PC-3 (cell line): ENCODE results near the gene HOPX. TPM values are rescaled to one million over a fixed set of nuclear protein-coding genes. Genes with fewer than 3 reads are reported as not detected.

Experiments
- ATAC-seq: fragments of 200-7000 bp; cut with Tn5 transposase; 2 replicates; pipeline ENCODE4 v1.9.1; 2020; ENCODE audit warnings: mild to moderate bottlenecking, moderate library complexity
- BruUV-seq: library from RNA; stranded (reverse); fragments of 400-500 nt; replicated peaks from 2 replicates; lab custom pipeline; 2021; lab: Mats Ljungman, UMichigan
- CTCF ChIA-PET: fragments of 300-600 bp; sonication (Branson Sonifier 250); formaldehyde crosslinking; loops from one replicate; lab custom pipeline; 2022; ENCODE audit warnings: antibody characterized with exemption; lab: Charles Lee
- POLR2A ChIA-PET: fragments of 300-600 bp; sonication (Branson Sonifier 250); formaldehyde crosslinking; loops from one replicate; lab custom pipeline; 2022; ENCODE audit warnings: antibody characterized with exemption; ENCODE audit not compliant: unreplicated experiment; lab: Charles Lee
- DNase-seq: peaks from one replicate; pipeline ENCODE4 v3.0.0-alpha.2; 2015
- H2AFZ ChIP-seq: fragments of 300-600 bp; sonication (generic); 2 replicates; pipeline ENCODE4 v1.6.0; 2016; ENCODE audit warnings: antibody characterized with exemption, low read length
- H3F3A ChIP-seq: fragments of 300-600 bp; sonication (generic); one replicate; pipeline ENCODE4 v1.6.0; 2017; ENCODE audit warnings: antibody characterized with exemption, low read length, control low read depth, mild to moderate bottlenecking; ENCODE audit not compliant: unreplicated experiment
- H3K27ac ChIP-seq: fragments of 300-600 bp; sonication (generic); 2 replicates; pipeline ENCODE4 v1.5.1; 2016; ENCODE audit warnings: mild to moderate bottlenecking, low read length
- H3K27me3 ChIP-seq: fragments of 300-600 bp; sonication (generic); 2 replicates; pipeline ENCODE4 v1.6.1; 2016; ENCODE audit warnings: low read length, mixed read lengths
- H3K36me3 ChIP-seq: fragments of 300-600 bp; sonication (generic); 2 replicates; pipeline ENCODE4 v1.6.1; 2016; ENCODE audit warnings: low read depth, mixed run types, low read length, mixed read lengths
- H3K4me1 ChIP-seq: fragments of 300-600 bp; sonication (generic); 2 replicates; pipeline ENCODE4 v1.5.1; 2016; ENCODE audit warnings: low read length; ENCODE audit not compliant: insufficient read depth
- H3K4me2 ChIP-seq: fragments of 300-600 bp; sonication (generic); 2 replicates; pipeline ENCODE4 v1.6.0; 2016; ENCODE audit warnings: low read length
- H3K4me3 ChIP-seq: fragments of 300-600 bp; sonication (generic); 2 replicates; pipeline ENCODE4 v1.5.1; 2016; ENCODE audit warnings: mild to moderate bottlenecking, low read length, mixed read lengths
- H3K79me2 ChIP-seq: fragments of 300-600 bp; sonication (generic); 2 replicates; pipeline ENCODE4 v1.6.1; 2017; ENCODE audit warnings: low read length, mixed read lengths
- H3K9ac ChIP-seq: fragments of 300-600 bp; sonication (generic); 2 replicates; pipeline ENCODE4 v1.6.0; 2016; ENCODE audit warnings: mild to moderate bottlenecking, low read length
- H3K9me2 ChIP-seq: fragments of 300-600 bp; sonication (generic); replicated peaks from 2 replicates; pipeline ENCODE4 v1.6.1; 2016; ENCODE audit warnings: mixed run types, low read length, mixed read lengths
- H3K9me3 ChIP-seq: fragments of 300-600 bp; sonication (generic); 2 replicates; pipeline ENCODE4 v1.6.1; 2016; ENCODE audit warnings: low read length, mixed read lengths
- H4K20me1 ChIP-seq: fragments of 300-600 bp; sonication (generic); 2 replicates; pipeline ENCODE4 v1.6.1; 2016; ENCODE audit warnings: low read length, mixed read lengths
- EZH2 ChIP-seq: fragments of 300-600 bp; sonication (generic); IDR thresholded peaks from one replicate; pipeline ENCODE4 v1.6.1; 2017; ENCODE audit warnings: antibody characterized with exemption, mild to moderate bottlenecking, low read length; ENCODE audit not compliant: unreplicated experiment
- EZH2phosphoT487 ChIP-seq: fragments of 300-600 bp; sonication (generic); IDR thresholded peaks from 2 replicates; pipeline ENCODE4 v1.6.1; 2018; ENCODE audit warnings: mild to moderate bottlenecking, antibody characterized with exemption, low read length, borderline replicate concordance
- intact Hi-C: fragments of 100-400 bp; cut with micrococcal nuclease; formaldehyde crosslinking; loops from 2 replicates; pipeline ENCODE4 v1.9.0; 2023
- total RNA-seq: library from RNA; depleted of rRNA; stranded (reverse); fragments of >200 nt; gene quantifications from 2 replicates; pipeline ENCODE4 v1.2.3, GENCODE V29; 2014
- TF ChIP-seq, protein P1 (sequence below): fragments of 300-600 bp; sonication (generic); conservative IDR thresholded peaks from 2 replicates; pipeline ENCODE4 v1.5.1; 2017; ENCODE audit warnings: antibody characterized with exemption, low read depth, mild to moderate bottlenecking, low read length

HOPX gene
- total RNA-seq, 1 experiment from 2014 or later = 0.87 TPM

DNA sequence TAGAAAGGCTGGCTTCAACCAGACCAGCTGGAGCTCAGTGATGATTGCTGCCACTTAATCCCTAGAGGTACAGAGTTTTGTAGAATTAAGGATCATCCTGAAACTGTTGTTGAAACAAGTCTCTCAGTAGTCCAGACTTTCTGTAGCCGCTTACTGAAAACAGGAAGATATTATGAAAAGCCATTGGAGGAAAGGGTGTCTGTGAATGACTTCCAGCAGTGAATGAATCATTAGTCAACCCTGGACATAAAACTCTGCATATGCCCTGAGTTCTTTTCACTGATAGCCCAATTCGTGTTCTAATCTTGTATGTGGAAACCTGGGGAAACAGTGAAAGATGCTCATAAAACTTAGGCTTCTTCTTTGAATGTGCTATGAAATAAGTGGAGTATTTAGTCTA is 14.8 kb downstream of the HOPX start:
- intact Hi-C loops = no loop called here
- Histone ChIP-seq H3K27me3 (no peaks in the 10 kb centered on the region), H3K79me2 (no peaks in the 10 kb centered on the region), H3K27ac (no peak overlapping the region), H3K9me2 (no peaks in the 10 kb centered on the region), H3K4me3 (no peak overlapping the region), H3F3A (no peaks in the 10 kb centered on the region), H3K4me1 (no peaks in the 10 kb centered on the region), H3K36me3 (no peaks in the 10 kb centered on the region), H3K4me2 (no peak overlapping the region), H2AFZ (no peak overlapping the region), H4K20me1 (no peaks in the 10 kb centered on the region), H3K9me3 (no peaks in the 10 kb centered on the region), H3K9ac (no peak overlapping the region)
- POLR2A ChIA-PET = no interaction called here
- DNase-seq (no peak), ATAC-seq (no peak; the same call in 1 of the 2 replicates)
- no TSS peak for BruUV-seq
- CTCF ChIA-PET = no interaction called here
- no peak for TF ChIP-seq EZH2
- TF ChIP-seq EZH2phosphoT487 = no peak
- TF ChIP-seq, protein P1, sequence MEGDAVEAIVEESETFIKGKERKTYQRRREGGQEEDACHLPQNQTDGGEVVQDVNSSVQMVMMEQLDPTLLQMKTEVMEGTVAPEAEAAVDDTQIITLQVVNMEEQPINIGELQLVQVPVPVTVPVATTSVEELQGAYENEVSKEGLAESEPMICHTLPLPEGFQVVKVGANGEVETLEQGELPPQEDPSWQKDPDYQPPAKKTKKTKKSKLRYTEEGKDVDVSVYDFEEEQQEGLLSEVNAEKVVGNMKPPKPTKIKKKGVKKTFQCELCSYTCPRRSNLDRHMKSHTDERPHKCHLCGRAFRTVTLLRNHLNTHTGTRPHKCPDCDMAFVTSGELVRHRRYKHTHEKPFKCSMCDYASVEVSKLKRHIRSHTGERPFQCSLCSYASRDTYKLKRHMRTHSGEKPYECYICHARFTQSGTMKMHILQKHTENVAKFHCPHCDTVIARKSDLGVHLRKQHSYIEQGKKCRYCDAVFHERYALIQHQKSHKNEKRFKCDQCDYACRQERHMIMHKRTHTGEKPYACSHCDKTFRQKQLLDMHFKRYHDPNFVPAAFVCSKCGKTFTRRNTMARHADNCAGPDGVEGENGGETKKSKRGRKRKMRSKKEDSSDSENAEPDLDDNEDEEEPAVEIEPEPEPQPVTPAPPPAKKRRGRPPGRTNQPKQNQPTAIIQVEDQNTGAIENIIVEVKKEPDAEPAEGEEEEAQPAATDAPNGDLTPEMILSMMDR = no peak

GRCh38 chr4:56665781-56666180 is 15.3 kb downstream of the HOPX start:
- no peaks in the 10 kb centered on the region for H3K4me1 ChIP-seq
- DNase-seq (no peak), ATAC-seq (no peak)
- no peaks in the 10 kb centered on the region for H3K27me3 ChIP-seq
- H3K4me2 ChIP-seq = no peak overlapping the region
- intact Hi-C loops = no loop called here
- H3F3A ChIP-seq = no peaks in the 10 kb centered on the region
- H3K36me3 ChIP-seq = no peaks in the 10 kb centered on the region
- no peak overlapping the region for H2AFZ ChIP-seq
- no peaks in the 10 kb centered on the region for H4K20me1 ChIP-seq
- no peak overlapping the region for H3K4me3 ChIP-seq
- no peaks in the 10 kb centered on the region for H3K79me2 ChIP-seq
- H3K9ac ChIP-seq = no peak overlapping the region
- TF ChIP-seq EZH2 = no peak
- TF ChIP-seq EZH2phosphoT487 = no peak
- TF ChIP-seq, protein P1 = no peak
- no peak overlapping the region for H3K27ac ChIP-seq
- ChIA-PET POLR2A (no interaction called here), CTCF (no interaction called here)
- H3K9me2 ChIP-seq = no peaks in the 10 kb centered on the region
- no TSS peak for BruUV-seq
- H3K9me3 ChIP-seq = no peaks in the 10 kb centered on the region

DNA sequence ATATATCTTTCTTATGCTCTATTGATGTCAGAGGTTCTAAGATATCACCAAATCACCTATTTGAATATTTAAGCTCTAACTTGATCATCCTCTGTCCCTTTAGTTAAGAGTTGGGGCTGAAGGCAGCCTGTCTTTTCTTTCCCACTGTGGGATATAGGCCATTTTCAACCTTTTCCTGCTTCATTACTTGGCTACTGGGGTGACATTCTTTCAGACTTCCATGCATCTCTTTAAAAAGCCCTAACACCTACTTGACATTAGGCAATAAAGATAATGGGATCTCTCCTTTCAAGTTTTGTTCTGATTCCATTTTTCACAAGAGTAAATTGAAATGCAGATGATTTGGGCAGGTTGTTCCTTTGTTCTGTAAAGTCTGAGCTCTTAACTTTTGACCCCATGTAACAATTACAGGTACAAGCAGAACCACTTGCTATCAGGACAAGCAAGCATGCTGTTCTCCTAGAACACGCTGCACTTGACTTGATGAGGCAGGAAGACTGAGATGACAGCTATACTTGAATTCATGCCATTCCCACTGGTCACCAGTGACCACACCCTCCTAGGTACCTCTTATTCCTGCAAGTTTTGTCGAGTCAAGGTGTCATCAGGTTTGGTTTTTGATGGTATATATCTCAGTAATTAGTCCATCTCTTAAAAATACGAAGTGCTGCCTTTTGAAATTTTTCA is 18.2 kb downstream of the HOPX start:
- Histone ChIP-seq H3K4me3 (no peak overlapping the region), H3K79me2 (no peaks in the 10 kb centered on the region), H3K9ac (no peak overlapping the region), H3K9me2 (no peaks in the 10 kb centered on the region), H3K4me1 (no peaks in the 10 kb centered on the region), H3K4me2 (no peak overlapping the region), H3K27ac (no peak overlapping the region), H3K36me3 (no peaks in the 10 kb centered on the region), H3K9me3 (no peaks in the 10 kb centered on the region), H3K27me3 (no peaks in the 10 kb centered on the region), H2AFZ (no peak overlapping the region), H4K20me1 (no peaks in the 10 kb centered on the region), H3F3A (no peaks in the 10 kb centered on the region)
- POLR2A ChIA-PET = no interaction called here
- TF ChIP-seq, protein P1 = no peak
- no peak for TF ChIP-seq EZH2
- no peak for DNase-seq
- CTCF ChIA-PET = no interaction called here
- ATAC-seq = no peak
- intact Hi-C loops = no loop called here
- BruUV-seq = no TSS peak
